ACHN (cell line): ENCODE data around the gene UPK2.

Experiments used
- DNase-seq: peaks from one replicate; pipeline ENCODE4 v3.0.0-alpha.2; 2015
- in situ Hi-C: cut with HindIII; loops from 2 replicates; pipeline ENCODE4 v1.10.0; 2017; ENCODE audit warnings: low sequenced_read_pairs, low pct_ligation_motif_present, low pct_unique_long_range_greater_than_20kb

UPK2 gene

GRCh38 chr11:118915941-118916841 lies 39.9 kb upstream of the UPK2 start:
- in situ Hi-C loops: no loop called here

DNA sequence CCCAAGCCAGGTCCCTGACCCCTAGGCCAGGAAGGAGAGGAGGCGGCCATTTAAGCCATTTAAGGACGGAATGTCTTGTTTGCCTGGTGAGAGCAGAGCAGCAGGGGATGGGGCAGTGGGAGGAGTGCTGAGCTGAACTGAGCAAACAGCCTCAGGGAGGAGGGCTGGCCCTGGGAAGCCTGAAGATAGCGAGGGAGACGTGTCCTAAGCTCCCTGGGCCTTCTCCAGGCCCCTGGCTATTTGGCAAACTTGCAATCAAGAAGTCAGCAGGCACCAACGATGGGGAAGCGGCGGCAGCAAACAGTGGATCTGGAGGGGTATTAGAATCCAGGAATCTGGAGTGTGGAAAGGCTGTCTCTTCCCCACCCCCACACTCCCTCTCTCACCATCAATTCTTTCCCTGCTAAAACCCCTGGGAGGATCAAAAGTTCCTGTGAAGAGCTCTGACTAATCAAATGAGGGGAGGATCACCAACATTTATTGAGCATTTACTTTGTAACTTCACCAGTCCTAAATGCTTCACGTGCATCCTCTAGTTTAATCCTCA lies 39.2 kb upstream of the UPK2 start:
- DNase-seq: no peak
- in situ Hi-C loops: no loop called here

More at GRCh38 chr11:118915941-118916841, 39.9 kb upstream of the UPK2 start:
- no peak for DNase-seq

DNA sequence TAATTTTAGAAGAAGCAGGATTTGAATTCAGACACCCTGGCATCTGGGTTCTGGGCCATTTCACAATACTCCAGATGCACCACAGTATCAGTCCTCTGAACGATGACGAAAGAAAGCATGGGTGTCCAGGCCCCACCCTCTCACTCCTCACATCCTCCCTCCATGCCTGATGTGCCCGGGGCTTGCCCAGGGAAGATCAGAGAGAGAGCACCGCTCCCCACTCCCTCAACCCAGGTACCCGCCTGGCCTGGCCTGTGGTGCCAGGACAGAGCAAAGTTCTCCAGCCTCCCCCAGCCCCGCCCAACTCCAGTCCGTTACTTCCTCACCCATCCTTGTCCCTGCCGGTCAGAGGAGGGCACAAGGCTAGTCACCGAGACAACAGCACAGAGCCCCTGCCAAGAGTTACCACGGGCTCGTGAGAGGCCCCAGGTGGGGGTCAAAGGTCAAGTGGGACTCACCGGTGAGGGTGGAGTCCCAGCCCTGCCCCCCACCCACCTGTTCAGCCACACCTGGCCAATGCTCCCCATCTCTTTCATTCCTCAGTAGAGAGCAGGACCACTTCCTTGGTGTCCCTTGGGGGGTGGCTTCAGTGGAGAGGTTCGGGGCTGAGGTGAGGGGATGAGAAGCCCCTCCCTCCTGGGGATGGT lies 38.5 kb upstream of the UPK2 start:
- in situ Hi-C loops: no loop called here
- peak; percentile 53 for DNase-seq

- DNase-seq: peak; percentile 89
- in situ Hi-C loops: no loop called here
These were observed 37.9 kb upstream of the UPK2 start for GRCh38 chr11:118918128-118918685.

GRCh38 chr11:118918686-118919280 lies 37.3 kb upstream of the UPK2 start:
- DNase-seq: peak; percentile 37
- in situ Hi-C loops: no loop called here

DNA sequence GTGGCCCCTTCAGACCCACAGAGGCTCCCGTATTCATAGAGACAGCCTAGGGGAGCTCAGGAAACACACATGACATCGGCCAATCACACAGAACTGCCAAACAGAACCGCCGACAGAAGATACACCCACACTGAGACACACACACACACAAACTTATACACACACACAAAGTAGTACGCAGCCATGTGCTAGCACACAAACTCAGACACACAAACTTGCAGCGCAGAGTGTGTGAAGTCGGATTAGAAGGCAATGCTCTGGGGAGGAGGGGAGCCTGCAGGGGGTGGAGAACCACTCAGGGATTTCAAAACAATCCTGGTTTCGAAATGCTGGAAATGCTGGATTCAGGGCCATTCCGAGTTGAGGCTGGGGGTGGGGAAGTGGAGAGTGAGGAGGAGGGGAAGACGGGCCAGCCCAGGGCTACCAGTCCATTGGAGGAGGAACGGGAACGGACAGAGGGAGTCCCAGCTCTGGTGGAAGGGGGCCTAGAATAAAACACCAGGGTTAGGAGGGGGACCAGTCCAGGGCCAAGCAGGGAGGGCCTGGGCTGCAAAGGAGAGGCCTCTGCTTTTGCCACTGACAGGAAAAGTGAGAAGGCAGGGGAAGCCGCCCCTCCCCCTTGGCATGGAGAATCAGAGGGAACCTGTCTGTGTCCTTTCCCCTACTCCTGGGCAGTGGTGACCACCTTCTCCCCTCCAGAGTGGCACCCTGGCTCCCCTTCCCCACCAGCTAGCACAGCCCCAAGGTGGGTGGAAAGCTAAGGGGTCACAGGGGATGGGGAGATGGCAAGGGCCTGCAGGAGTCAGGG lies 34.8 kb upstream of the UPK2 start:
- peak; percentile 63 for DNase-seq
- in situ Hi-C loops: no loop called here

- in situ Hi-C loops: no loop called here
- peak; percentile 85 for DNase-seq
These were observed 34.0 kb upstream of the UPK2 start for GRCh38 chr11:118921929-118922744.

GRCh38 chr11:118922745-118923627 lies 33.1 kb upstream of the UPK2 start:
- DNase-seq: no peak
- in situ Hi-C loops: no loop called here

DNA sequence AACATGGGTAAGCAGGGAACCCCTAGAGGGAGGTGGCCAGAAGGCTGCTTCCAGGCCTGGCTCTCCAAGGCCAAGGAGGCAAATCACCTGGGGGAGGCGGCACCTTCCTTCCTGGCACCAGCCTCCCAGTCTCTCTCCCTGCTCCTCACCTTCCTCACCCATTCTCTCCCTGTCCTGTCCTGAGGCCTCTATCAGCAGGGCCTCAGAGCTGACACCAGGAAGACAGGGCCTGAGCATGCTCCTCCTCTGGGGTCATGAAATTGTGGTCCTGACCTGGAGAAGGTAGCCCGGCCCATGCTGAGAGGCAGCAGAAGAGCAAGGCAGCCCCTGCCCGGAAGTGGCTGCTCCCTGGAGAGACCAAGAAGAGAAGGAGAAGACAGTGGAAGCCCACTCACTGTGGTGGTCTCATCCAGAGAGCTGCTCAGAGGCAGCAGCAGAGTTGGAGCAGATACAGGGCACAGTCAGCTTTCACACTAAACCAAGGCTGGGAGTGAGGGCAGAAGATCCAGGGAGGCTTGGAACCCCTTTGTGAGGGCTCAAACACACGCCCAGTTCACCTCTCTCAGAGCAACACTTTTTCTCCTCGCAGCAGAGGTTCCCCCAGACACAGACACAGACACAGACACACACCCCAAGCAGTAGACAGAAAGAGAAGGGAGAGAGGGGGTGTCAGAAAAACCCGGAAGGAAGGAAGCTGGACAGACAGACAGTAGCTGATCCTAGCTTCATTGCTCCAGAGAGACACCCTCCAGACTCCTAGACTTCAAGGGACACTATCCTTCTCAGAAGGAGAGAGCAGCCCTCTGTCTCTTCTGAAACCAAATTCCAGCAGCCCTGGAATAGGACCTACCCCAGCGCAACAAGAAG lies 32.1 kb upstream of the UPK2 start:
- DNase-seq: no peak
- in situ Hi-C loops: no loop called here

DNA sequence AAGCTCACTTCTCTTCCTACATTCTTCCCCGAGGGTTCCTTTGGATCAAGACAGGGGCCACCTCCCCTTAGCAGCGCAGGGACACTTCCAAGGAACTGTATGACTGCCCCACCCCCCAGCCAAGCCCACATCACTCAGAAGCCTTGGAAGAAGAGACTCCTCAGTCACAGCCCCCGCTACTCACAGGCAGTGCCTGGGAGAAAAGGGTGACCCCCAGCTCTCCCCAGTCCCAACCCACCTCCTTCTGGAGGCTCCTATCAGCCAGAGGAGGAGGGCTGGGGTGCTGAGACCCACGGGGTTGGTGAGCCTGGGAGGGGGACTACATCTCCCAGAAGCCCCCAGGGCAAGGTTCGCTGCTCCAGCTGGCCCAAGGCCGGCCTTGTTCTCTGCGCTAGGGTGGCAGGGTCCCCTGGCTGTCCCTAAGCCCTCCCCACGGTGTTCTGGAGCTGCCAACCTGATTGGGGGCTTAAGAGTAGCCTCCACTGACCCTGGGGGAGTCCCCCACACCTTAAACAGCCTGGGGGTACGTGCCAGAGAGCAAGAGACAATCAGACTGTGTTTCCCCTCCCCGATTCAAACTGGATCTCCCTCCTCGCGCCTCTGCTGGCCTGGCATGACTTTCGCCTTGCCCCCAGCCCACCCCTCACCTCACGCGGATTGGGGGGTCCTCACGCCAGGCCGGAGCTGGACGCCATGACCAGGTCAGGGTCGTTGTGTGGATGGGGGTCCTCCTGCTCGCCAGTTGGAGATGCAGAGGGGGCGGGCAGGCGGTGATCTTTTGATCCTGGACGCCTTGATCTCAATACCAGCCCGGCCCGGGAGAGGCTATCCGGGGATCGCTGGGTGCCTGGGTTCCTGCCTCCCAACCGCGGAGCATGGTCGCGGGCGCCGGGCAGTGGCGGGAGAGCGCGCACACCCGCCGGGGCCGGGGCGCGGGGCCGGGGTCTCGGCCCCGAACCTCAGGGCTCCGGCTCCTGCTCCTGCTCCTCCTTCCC lies 31.2 kb upstream of the UPK2 start:
- in situ Hi-C loops: no loop called here
- peak; percentile 37 for DNase-seq

- in situ Hi-C loops: no loop called here
- peak; percentile 39 for DNase-seq
These were observed 28.5 kb upstream of the UPK2 start for GRCh38 chr11:118927554-118928100.

- in situ Hi-C loops: no loop called here
These were observed 27.8 kb upstream of the UPK2 start for GRCh38 chr11:118928101-118928869.

DNA sequence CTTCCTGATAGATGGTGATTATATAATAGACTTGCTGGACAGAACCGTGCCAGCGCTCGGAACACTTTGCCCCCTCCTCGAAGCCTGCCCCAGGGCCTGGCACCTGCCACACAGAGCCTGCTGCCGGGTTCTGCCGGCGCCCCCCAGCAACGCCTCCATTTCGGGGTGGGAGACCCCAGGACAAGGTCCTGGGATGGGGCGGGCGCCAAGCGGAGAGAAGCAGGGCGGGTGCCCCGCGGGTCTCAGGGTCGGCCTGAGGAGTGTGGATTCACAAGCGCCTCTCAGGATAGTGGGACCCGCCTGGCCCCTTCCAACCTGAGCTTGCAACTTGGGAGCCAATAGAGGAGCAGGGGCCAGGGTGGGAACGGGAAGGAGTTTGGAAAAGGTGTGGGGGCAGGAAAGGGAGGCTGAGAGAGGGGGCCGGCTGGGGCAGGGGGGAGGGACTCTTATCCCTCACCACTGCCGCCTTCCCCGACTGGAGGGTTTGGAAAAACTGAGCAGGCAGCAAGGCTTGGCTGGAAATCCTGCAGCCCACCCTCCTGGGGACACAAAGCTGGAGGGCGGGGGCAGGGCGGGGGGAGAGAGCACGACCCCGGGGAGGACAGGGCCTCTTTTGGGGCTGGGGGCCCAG lies 27.1 kb upstream of the UPK2 start:
- peak; percentile 52 for DNase-seq
- in situ Hi-C loops: no loop called here

More at GRCh38 chr11:118928101-118928869, 27.8 kb upstream of the UPK2 start:
- peak; percentile 93 for DNase-seq
